HAP-1 (cell line): ENCODE measurements around the gene LMBRD1.
"Not testable (repeated sequence)": the region's sequence is repeated elsewhere in the genome, so short reads cannot be mapped to it uniquely, and the experiment has no call there.

Source experiments
- DNase-seq, 2 experiments: peaks; one replicate each; pipeline ENCODE4 v3.0.0-alpha.2; 2016 to 2020; ENCODE audit warnings: low spot score in 2 of 2
- H3K27me3 ChIP-seq: fragments of 250-450 bp; sonication (Bioruptor Pico); 2 replicates; pipeline ENCODE4 v1.5.1; 2020; ENCODE audit warnings: low read depth, mild to moderate bottlenecking, moderate library complexity
- H3K36me3 ChIP-seq: fragments of 250-450 bp; sonication (Bioruptor Pico); replicated peaks from 2 replicates; pipeline ENCODE4 v1.5.1; 2020; ENCODE audit warnings: mild to moderate bottlenecking
- H3K4me1 ChIP-seq: fragments of 250-450 bp; sonication (Bioruptor Pico); 2 replicates; pipeline ENCODE4 v1.5.1; 2020; ENCODE audit warnings: mild to moderate bottlenecking
- H3K4me3 ChIP-seq: fragments of 250-450 bp; sonication (Bioruptor Pico); 2 replicates; pipeline ENCODE4 v1.5.1; 2020; ENCODE audit warnings: mild to moderate bottlenecking, moderate library complexity
- H3K9me3 ChIP-seq: fragments of 250-450 bp; sonication (Bioruptor Pico); 2 replicates; pipeline ENCODE4 v1.5.1; 2020; ENCODE audit warnings: mild to moderate bottlenecking, moderate library complexity
- in situ Hi-C: fragments of 300-500 bp; cut with MboI; formaldehyde crosslinking; loops from 3 replicates; pipeline ENCODE4 v1.14.3; 2020; ENCODE audit warnings: low sequenced_read_pairs, inconsistent platforms, mixed read lengths

Gene LMBRD1

GRCh38 chr6:69789578-69789977, 7.2 kb downstream of the LMBRD1 start:
- Histone ChIP-seq H3K4me3 (no peak overlapping the region), H3K27me3 (no peaks in the 10 kb centered on the region), H3K36me3 (peaks cover 4% of the 10 kb centered on the region), H3K9me3 (no peaks in the 10 kb centered on the region), H3K4me1 (peaks cover 19% of the 10 kb centered on the region)
- no peak for DNase-seq
- in situ Hi-C loops: no loop called here

- peaks cover 18% of the 10 kb centered on the region for H3K4me1 ChIP-seq
- H3K4me3 ChIP-seq, H3K9me3 ChIP-seq, in situ Hi-C loops, DNase-seq, H3K27me3 ChIP-seq, H3K36me3 ChIP-seq: not testable (repeated sequence)
These were observed 9.4 kb downstream of the LMBRD1 start for GRCh38 chr6:69787436-69787835.

- Histone ChIP-seq H3K36me3 (peaks cover 4% of the 10 kb centered on the region), H3K4me1 (peaks cover 5% of the 10 kb centered on the region), H3K9me3 (no peaks in the 10 kb centered on the region), H3K27me3 (no peaks in the 10 kb centered on the region), H3K4me3 (no peak overlapping the region)
- no peak for DNase-seq
- in situ Hi-C loops: no loop called here
These were observed 11.1 kb downstream of the LMBRD1 start for GRCh38 chr6:69785697-69786096.

- Histone ChIP-seq H3K9me3 (no peaks in the 10 kb centered on the region), H3K27me3 (no peaks in the 10 kb centered on the region), H3K4me1 (peaks cover 8% of the 10 kb centered on the region), H3K4me3 (no peak overlapping the region), H3K36me3 (peaks cover 4% of the 10 kb centered on the region)
- DNase-seq: no peak
- in situ Hi-C loops: no loop called here
These were observed 12.0 kb downstream of the LMBRD1 start for GRCh38 chr6:69784595-69785377.

GRCh38 chr6:69783108-69783507, 13.7 kb downstream of the LMBRD1 start:
- no peak overlapping the region for H3K4me3 ChIP-seq
- peaks cover 17% of the 10 kb centered on the region for H3K4me1 ChIP-seq
- in situ Hi-C loops: no loop called here
- no peaks in the 10 kb centered on the region for H3K9me3 ChIP-seq
- H3K27me3 ChIP-seq: no peaks in the 10 kb centered on the region
- DNase-seq: no peak
- H3K36me3 ChIP-seq: no peaks in the 10 kb centered on the region

GRCh38 chr6:69780585-69781178, 16.1 kb downstream of the LMBRD1 start:
- H3K36me3 ChIP-seq: no peaks in the 10 kb centered on the region
- no peaks in the 10 kb centered on the region for H3K9me3 ChIP-seq
- H3K4me3 ChIP-seq: no peak overlapping the region
- no peaks in the 10 kb centered on the region for H3K27me3 ChIP-seq
- peaks cover 26% of the 10 kb centered on the region for H3K4me1 ChIP-seq
- in situ Hi-C loops: no loop called here
- no peak for DNase-seq

GRCh38 chr6:69775941-69776340, 20.9 kb downstream of the LMBRD1 start:
- Histone ChIP-seq H3K9me3 (no peaks in the 10 kb centered on the region), H3K36me3 (no peaks in the 10 kb centered on the region), H3K4me1 (peaks cover 37% of the 10 kb centered on the region), H3K4me3 (no peak overlapping the region), H3K27me3 (no peaks in the 10 kb centered on the region)
- no peak for DNase-seq
- in situ Hi-C loops: no loop called here

- DNase-seq: peak in 1 of 2 experiments; percentile 24
- in situ Hi-C loops: no loop called here
- H3K36me3 ChIP-seq: no peaks in the 10 kb centered on the region
- H3K4me3 ChIP-seq: no peak overlapping the region
- no peaks in the 10 kb centered on the region for H3K27me3 ChIP-seq
- peaks cover 33% of the 10 kb centered on the region for H3K4me1 ChIP-seq
- no peaks in the 10 kb centered on the region for H3K9me3 ChIP-seq
These were observed 21.3 kb downstream of the LMBRD1 start for GRCh38 chr6:69775585-69775849.

- peaks cover 29% of the 10 kb centered on the region for H3K4me1 ChIP-seq
- in situ Hi-C loops: no loop called here
- no peaks in the 10 kb centered on the region for H3K9me3 ChIP-seq
- H3K4me3 ChIP-seq: no peak overlapping the region
- H3K36me3 ChIP-seq: no peaks in the 10 kb centered on the region
- no peaks in the 10 kb centered on the region for H3K27me3 ChIP-seq
- no peak for DNase-seq
These were observed 21.8 kb downstream of the LMBRD1 start for GRCh38 chr6:69774740-69775584.

GRCh38 chr6:69771158-69771906, 25.5 kb downstream of the LMBRD1 start:
- Histone ChIP-seq H3K9me3 (no peaks in the 10 kb centered on the region), H3K36me3 (no peaks in the 10 kb centered on the region), H3K27me3 (no peaks in the 10 kb centered on the region), H3K4me1 (peaks cover 17% of the 10 kb centered on the region), H3K4me3 (no peak overlapping the region)
- in situ Hi-C loops: no loop called here
- DNase-seq: no peak

GRCh38 chr6:69768664-69769063, 28.1 kb downstream of the LMBRD1 start:
- DNase-seq: no peak
- no peak overlapping the region for H3K4me3 ChIP-seq
- H3K9me3 ChIP-seq: no peaks in the 10 kb centered on the region
- no peaks in the 10 kb centered on the region for H3K27me3 ChIP-seq
- 0 out of 2 replicates have a peak, but pooled peaks cover 3% of the 10 kb centered on the region for H3K4me1 ChIP-seq
- in situ Hi-C loops: no loop called here
- no peaks in the 10 kb centered on the region for H3K36me3 ChIP-seq

GRCh38 chr6:69763763-69764162, 33.0 kb downstream of the LMBRD1 start:
- no peaks in the 10 kb centered on the region for H3K27me3 ChIP-seq
- 0 out of 2 replicates have a peak, but pooled peaks cover 2% of the 10 kb centered on the region for H3K4me1 ChIP-seq
- H3K36me3 ChIP-seq: no peaks in the 10 kb centered on the region
- DNase-seq: no peak
- no peaks in the 10 kb centered on the region for H3K9me3 ChIP-seq
- in situ Hi-C loops: no loop called here
- H3K4me3 ChIP-seq: no peak overlapping the region

GRCh38 chr6:69761853-69762252, 35.0 kb downstream of the LMBRD1 start:
- Histone ChIP-seq H3K27me3 (no peaks in the 10 kb centered on the region), H3K9me3 (no peaks in the 10 kb centered on the region), H3K4me3 (no peak overlapping the region), H3K4me1 (peaks cover 5% of the 10 kb centered on the region; the same call in 1 of the 2 replicates), H3K36me3 (no peaks in the 10 kb centered on the region)
- in situ Hi-C loops: no loop called here
- no peak for DNase-seq
